ENCODE results near the gene KLK4.

Gene KLK4

GRCh38 chr19:50877338-50877737, 33.9 kb downstream of the KLK4 start:
- peak; percentile 36 for DNase-seq

- peak; percentile 55 for DNase-seq
Measured at GRCh38 chr19:50876456-50876855, 34.7 kb downstream of the KLK4 start.

- no peak for DNase-seq
Measured at GRCh38 chr19:50875795-50876422, 35.3 kb downstream of the KLK4 start.

- DNase-seq = no peak
Measured at GRCh38 chr19:50874211-50874610, 37.0 kb downstream of the KLK4 start.

- DNase-seq = no peak
Measured at GRCh38 chr19:50873056-50873455, 38.1 kb downstream of the KLK4 start, which contains the start of gene KLK2. KLK2 (plus strand) TSS chr19:50873439; CDS start chr19:50873474, 35 bp downstream.

GRCh38 chr19:50870417-50871089, 40.6 kb downstream of the KLK4 start:
- no peak for DNase-seq

- DNase-seq = no peak
Measured at GRCh38 chr19:50869479-50869878, 41.7 kb downstream of the KLK4 start.

- DNase-seq = no peak
Measured at GRCh38 chr19:50861496-50862286, 49.5 kb downstream of the KLK4 start.

GRCh38 chr19:50861010-50861409, 50.2 kb downstream of the KLK4 start:
- no peak for DNase-seq

GRCh38 chr19:50859849-50860248, 51.3 kb downstream of the KLK4 start:
- DNase-seq = no peak

- DNase-seq = peak; percentile 85
Measured at GRCh38 chr19:50858886-50859285, 52.3 kb downstream of the KLK4 start.

GRCh38 chr19:50857366-50857765, 53.8 kb downstream of the KLK4 start:
- no peak for DNase-seq

All from NCI-H2171 (cell line).